H1 (cell line): ENCODE data around the gene CANT1. TPM values are rescaled to one million over a fixed set of nuclear protein-coding genes. Genes with fewer than 3 reads are reported as not detected.

Source experiments
- CTCF ChIA-PET: fragments of 300-600 bp; sonication (Branson Sonifier 250); formaldehyde crosslinking; loops from one replicate; lab custom pipeline; 2021; ENCODE audit not compliant: partially characterized antibody; lab: Charles Lee
- POLR2A ChIA-PET: fragments of 300-600 bp; sonication (Branson Sonifier 250); formaldehyde crosslinking; loops from one replicate; lab custom pipeline; 2021; ENCODE audit warnings: inconsistent platforms; ENCODE audit not compliant: partially characterized antibody; lab: Charles Lee
- DNase-seq, 2 experiments: peaks; one replicate each; pipeline versions ENCODE4 v3.0.0 to v3.0.0-alpha.2; 2010 to 2022; ENCODE audit warnings: low spot score in 2 of 2, low read depth in 1 of 2, mixed read lengths in 1 of 2
- FAIRE-seq: peaks from 2 replicates; lab custom pipeline; 2011; peaks lifted over from hg19 to GRCh38; lab: Jason Lieb, UNC
- H2AFZ ChIP-seq: 2 replicates; pipeline ENCODE4 v1.8.1; 2012; ENCODE audit warnings: low read length, inconsistent platforms
- H2AK5ac ChIP-seq: 2 replicates; pipeline ENCODE4 v1.6.1; 2013; ENCODE audit warnings: low read depth, low read length
- H2BK120ac ChIP-seq: replicated peaks from 2 replicates; pipeline ENCODE3; 2013; ENCODE audit warnings: low read depth, low read length, inconsistent platforms
- H2BK12ac ChIP-seq: 2 replicates; pipeline ENCODE4 v1.6.1; 2013; ENCODE audit warnings: low read depth, low read length
- H2BK15ac ChIP-seq: 2 replicates; pipeline ENCODE4 v1.6.1; 2013; ENCODE audit warnings: low read length
- H2BK20ac ChIP-seq: 2 replicates; pipeline ENCODE4 v1.6.1; 2013; ENCODE audit warnings: low read length
- H2BK5ac ChIP-seq: 2 replicates; pipeline ENCODE4 v1.6.1; 2013; ENCODE audit warnings: low read depth, low read length
- H3K14ac ChIP-seq: 2 replicates; pipeline ENCODE4 v1.6.1; 2013; ENCODE audit warnings: inconsistent platforms; ENCODE audit not compliant: insufficient read length
- H3K18ac ChIP-seq: 2 replicates; pipeline ENCODE4 v1.6.1; 2013; ENCODE audit warnings: low read length; ENCODE audit errors: extremely low read depth
- H3K23ac ChIP-seq: 2 replicates; pipeline ENCODE4 v1.6.1; 2013; ENCODE audit warnings: inconsistent platforms; ENCODE audit not compliant: insufficient read length
- H3K23me2 ChIP-seq: 2 replicates; pipeline ENCODE4 v1.6.1; 2013; ENCODE audit warnings: low read depth, low read length
- H3K27ac ChIP-seq: 2 replicates; pipeline ENCODE4 v1.6.1; 2011; ENCODE audit warnings: low read depth, low read length, inconsistent platforms
- H3K27me3 ChIP-seq, 4 experiments: replicated peaks in 1 of 4; 1 replicate in 1 of 4; 2 replicates in 3 of 4; pipeline versions ENCODE4 v1.6.1 to v1.8.1; 2011 to 2013; ENCODE audit warnings: low read length in 3 of 4, mild to moderate bottlenecking in 3 of 4, inconsistent platforms in 2 of 4, mixed read lengths in 2 of 4, moderate library complexity in 1 of 4; ENCODE audit not compliant: control insufficient read depth in 3 of 4, insufficient read depth in 3 of 4; ENCODE audit errors: extremely low read depth in 1 of 4
- H3K36me3 ChIP-seq, 4 experiments: 2 replicates each; pipeline versions ENCODE4 v1.6.1 to v1.8.1; 2011 to 2013; ENCODE audit warnings: mild to moderate bottlenecking in 4 of 4, low read length in 3 of 4, moderate library complexity in 2 of 4, control low read depth in 1 of 4, inconsistent platforms in 1 of 4; ENCODE audit not compliant: insufficient read depth in 4 of 4, control insufficient read depth in 2 of 4
- H3K4ac ChIP-seq: replicated peaks from 2 replicates; pipeline ENCODE3; 2013; ENCODE audit warnings: low read length, low read depth, mixed read lengths, inconsistent platforms; ENCODE audit not compliant: insufficient read length
- H3K4me1 ChIP-seq, 4 experiments: replicated peaks in 1 of 4; 1 replicate in 1 of 4; 2 replicates in 3 of 4; pipeline versions ENCODE4 v1.6.1 to v1.8.1; 2011 to 2013; ENCODE audit warnings: low read length in 3 of 4, inconsistent platforms in 2 of 4, mixed read lengths in 1 of 4; ENCODE audit not compliant: insufficient read depth in 4 of 4, control insufficient read depth in 3 of 4
- H3K4me2 ChIP-seq, 2 experiments: 2 replicates each; pipeline versions ENCODE4 v1.6.1 to v1.8.1; 2011 to 2013; ENCODE audit warnings: low read depth in 2 of 2, low read length in 2 of 2, control low read depth in 1 of 2, inconsistent platforms in 1 of 2, mild to moderate bottlenecking in 1 of 2; ENCODE audit not compliant: insufficient read depth in 1 of 2
- H3K4me3 ChIP-seq, 4 experiments: fragments of 200-600, 300-600 bp in 1 of 4; sonication (generic), shearing (Covaris generic), sonication (Bioruptor Twin) in 1 of 4; 2 replicates each; pipeline versions ENCODE4 v1.5.1 to v1.8.1; 2011 to 2016; ENCODE audit warnings: low read length in 4 of 4, low read depth in 3 of 4, control low read depth in 2 of 4, inconsistent platforms in 2 of 4, mild to moderate bottlenecking in 2 of 4, mixed read lengths in 1 of 4, moderate library complexity in 1 of 4; ENCODE audit not compliant: insufficient read depth in 2 of 4; ENCODE audit errors: extremely low read depth in 1 of 4
- H3K56ac ChIP-seq: replicated peaks from 2 replicates; pipeline ENCODE3; 2013; ENCODE audit warnings: low read depth, mild to moderate bottlenecking, mixed read lengths, low read length, inconsistent platforms; ENCODE audit not compliant: insufficient read length
- H3K79me1 ChIP-seq: 2 replicates; pipeline ENCODE4 v1.6.1; 2013; ENCODE audit warnings: low read depth, low read length, control low read depth
- H3K79me2 ChIP-seq, 2 experiments: 2 replicates each; pipeline versions ENCODE4 v1.6.1 to v1.8.1; 2012 to 2013; ENCODE audit warnings: low read length in 2 of 2, mild to moderate bottlenecking in 2 of 2, inconsistent platforms in 1 of 2; ENCODE audit not compliant: insufficient read depth in 2 of 2, control insufficient read depth in 1 of 2
- H3K9ac ChIP-seq, 4 experiments: replicated peaks in 1 of 4; 1 replicate in 1 of 4; 2 replicates in 3 of 4; pipeline versions ENCODE4 v1.6.1 to v1.8.1; 2011 to 2013; ENCODE audit warnings: low read depth in 3 of 4, low read length in 3 of 4, control low read depth in 2 of 4, mild to moderate bottlenecking in 2 of 4, moderate library complexity in 2 of 4, inconsistent platforms in 1 of 4; ENCODE audit errors: extremely low read depth in 1 of 4
- H3K9me3 ChIP-seq, 2 experiments: 2 replicates each; pipeline versions ENCODE4 v1.6.1 to v1.8.1; 2012 to 2013; ENCODE audit warnings: mild to moderate bottlenecking in 2 of 2, moderate library complexity in 2 of 2, control low read depth in 1 of 2, inconsistent platforms in 1 of 2, low read depth in 1 of 2, low read length in 1 of 2, mixed read lengths in 1 of 2; ENCODE audit not compliant: insufficient read depth in 2 of 2
- H4K20me1 ChIP-seq, 2 experiments: replicated peaks in 1 of 2; 2 replicates each; pipeline versions ENCODE3 to v1.8.1; 2011 to 2013; ENCODE audit warnings: inconsistent platforms in 2 of 2, low read length in 2 of 2, mild to moderate bottlenecking in 1 of 2; ENCODE audit not compliant: insufficient read depth in 2 of 2, control insufficient read depth in 1 of 2
- H4K5ac ChIP-seq: 2 replicates; pipeline ENCODE4 v1.6.1; 2013; ENCODE audit warnings: low read length, low read depth, mixed read lengths, inconsistent platforms; ENCODE audit not compliant: insufficient read length
- H4K8ac ChIP-seq: 2 replicates; pipeline ENCODE4 v1.8.0; 2013; ENCODE audit warnings: mild to moderate bottlenecking, moderate library complexity, low read length, inconsistent platforms; ENCODE audit not compliant: insufficient read depth; ENCODE audit errors: extremely low read depth
- H4K91ac ChIP-seq: replicated peaks from 2 replicates; pipeline ENCODE3; 2013; ENCODE audit warnings: low read length, mixed read lengths, inconsistent platforms; ENCODE audit not compliant: insufficient read length
- RNF2 ChIP-seq: fragments of 200-900, 300-1000 bp; sonication (generic); IDR thresholded peaks from 2 replicates; pipeline ENCODE4 v1.7.1; 2016; ENCODE audit warnings: borderline replicate concordance, low read depth, mild to moderate bottlenecking, antibody characterized with exemption, low read length; ENCODE audit not compliant: poor library complexity, severe bottlenecking; ENCODE audit errors: missing control alignments
- SP2 ChIP-seq: IDR thresholded peaks from 2 replicates; pipeline ENCODE4 v1.6.1; 2012; ENCODE audit warnings: mild to moderate bottlenecking, low read length, inconsistent platforms
- WGBS, 2 experiments: shearing (Covaris generic) in 1 of 2; methylation state at CpG; one replicate each; pipeline versions ENCODE4 v1.1.6 to v1.1.7; 2013 to 2015; ENCODE audit warnings: low lambda C conversion rate in 2 of 2, mixed read lengths in 2 of 2, inconsistent platforms in 1 of 2, low coverage in 1 of 2, missing lambda C conversion rate in 1 of 2; ENCODE audit not compliant: insufficient replicate concordance in 2 of 2, insufficient coverage in 1 of 2, insufficient read length in 1 of 2; ENCODE audit errors: extremely low coverage in 1 of 2, missing lambda C conversion rate in 1 of 2; 5-methylcytosine and 5-hydroxymethylcytosine counted together
- polyA plus RNA-seq, 7 experiments: library from polyadenylated mRNA; depleted of rRNA in 3 of 7; stranded (reverse) in 5 of 7; unstranded in 2 of 7; fragments of >200 nt in 5 of 7; fragments of 200-250 nt in 2 of 7; gene quantifications; 1 replicate in 5 of 7; 2 replicates in 1 of 7; 4 replicates in 1 of 7; pipeline versions ENCODE4 v1.2.1 to v1.2.3, GENCODE V29; 2011 to 2013; ENCODE audit warnings: missing spikeins in 2 of 7, mixed read lengths in 2 of 7
- total RNA-seq: library from RNA; stranded (reverse); fragmentation: NEBNext Ultra II Directional; extraction: Animal tissue kit (Norgen Biotek cat#: 25700); gene quantifications from 2 replicates; pipeline ENCODE4 v1.2.1, GENCODE V29; 2021
- TF ChIP-seq, protein P1 (sequence below): IDR thresholded peaks from 2 replicates; pipeline ENCODE4 v1.6.1; 2012; ENCODE audit warnings: inconsistent platforms

CANT1 gene
- total and polyA plus RNA-seq, 2 of the 8 experiments (the other 6 are each of a cell fraction or from before 2014, with no cell fraction given) = 23.0 to 32.6 TPM

DNA sequence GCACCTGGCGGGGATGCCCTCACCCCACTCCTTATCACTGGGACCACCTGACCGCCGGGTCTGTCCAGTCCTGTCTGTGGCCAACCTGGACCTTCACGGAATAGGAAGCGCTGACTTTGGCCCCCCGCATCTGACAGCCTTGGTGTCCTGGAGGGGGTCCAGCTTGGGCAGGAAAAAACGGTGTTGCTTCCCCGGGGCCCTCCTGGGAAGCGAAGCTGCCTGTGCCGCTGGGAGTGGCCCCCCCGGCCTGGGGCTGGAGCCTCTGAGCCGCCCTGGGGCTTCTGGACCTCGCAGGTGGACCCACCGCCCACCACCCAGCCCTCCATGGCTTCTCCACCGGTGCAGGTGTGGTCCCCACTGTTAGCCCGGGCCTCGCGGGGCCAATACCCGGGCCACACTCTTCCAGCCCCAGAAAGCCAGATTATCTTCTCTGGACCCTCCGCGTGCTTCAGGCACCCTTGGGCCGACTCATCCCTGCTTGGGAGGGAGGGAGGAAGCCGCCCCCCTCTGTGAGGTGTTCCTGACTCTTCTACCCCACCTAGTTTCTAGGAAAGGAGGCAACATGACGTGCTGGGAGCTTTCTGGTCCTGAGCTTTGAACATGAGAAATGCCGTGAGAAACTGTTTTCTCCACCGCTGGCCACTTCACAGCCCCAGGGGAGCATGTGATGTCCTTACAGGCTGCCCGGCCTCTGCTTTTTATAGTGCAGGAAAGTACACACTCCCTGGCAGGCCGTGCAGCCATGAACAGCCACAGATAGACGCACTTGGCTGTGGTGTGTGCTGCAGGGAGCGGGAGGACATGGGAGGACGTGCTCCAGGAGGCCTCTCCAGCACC is 15.6 kb upstream of the CANT1 start:
- Histone ChIP-seq H4K20me1 (peaks cover 0 to 2% of the 10 kb centered on the region in 2 experiments), H4K91ac (no peak overlapping the region), H2BK120ac (no peak overlapping the region), H3K4me1 (peaks cover 3 to 7% (median 6%) of the 10 kb centered on the region in 4 experiments; a peak in 4 of 7 replicates), H3K4me2 (peak overlapping the region; percentile 75 to 85), H3K79me1 (no peaks in the 10 kb centered on the region), H3K9me3 (no peaks in the 10 kb centered on the region), H2AFZ (0 out of 2 replicates have a peak overlapping the region, but pooled peaks have one; percentile 35), H4K8ac (peak overlapping the region; percentile 68; the same call in 1 of the 2 replicates), H3K23me2 (peaks cover 9% of the 10 kb centered on the region; the same call in 1 of the 2 replicates), H3K9ac (no peak overlapping the region), H3K56ac (no peak overlapping the region), H3K18ac (no peak overlapping the region), H3K79me2 (no peaks in the 10 kb centered on the region), H3K4me3 (peak overlapping the region; percentile 57 to 70 (median 62)), H2AK5ac (no peak overlapping the region), H3K36me3 (no peaks in the 10 kb centered on the region), H3K23ac (no peak overlapping the region), H2BK15ac (0 out of 2 replicates have a peak overlapping the region, but pooled peaks have one; percentile 46), H3K27ac (no peak overlapping the region), H3K4ac (no peak overlapping the region), H3K27me3 (peaks cover 18 to 82% (median 67%) of the 10 kb centered on the region in 4 experiments), H2BK20ac (no peak overlapping the region), H2BK12ac (0 out of 2 replicates have a peak overlapping the region, but pooled peaks have one; percentile 9), H4K5ac (no peak overlapping the region), H3K14ac (no peak overlapping the region), H2BK5ac (no peak overlapping the region)
- no peak for FAIRE-seq
- ChIA-PET CTCF (interaction anchor here (1.1 to 6.3 kb wide), 6 partner anchors 10 to 58 kb away, joined by 3 to 55 read pairs (median 5); no protein-coding TSS in a partner anchor), POLR2A (interaction anchor here (0.6 kb wide), 1 partner anchor 356 kb away, joined by 3 read pairs; no protein-coding TSS in a partner anchor)
- 77% methylated on average over 29 of the region's 31 CpGs; no CpG with 5 or more reads in 1 of the 2 experiments for WGBS, 2 experiments
- DNase-seq = no peak
- TF ChIP-seq, protein P1, sequence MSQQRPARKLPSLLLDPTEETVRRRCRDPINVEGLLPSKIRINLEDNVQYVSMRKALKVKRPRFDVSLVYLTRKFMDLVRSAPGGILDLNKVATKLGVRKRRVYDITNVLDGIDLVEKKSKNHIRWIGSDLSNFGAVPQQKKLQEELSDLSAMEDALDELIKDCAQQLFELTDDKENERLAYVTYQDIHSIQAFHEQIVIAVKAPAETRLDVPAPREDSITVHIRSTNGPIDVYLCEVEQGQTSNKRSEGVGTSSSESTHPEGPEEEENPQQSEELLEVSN = no peak
- TF ChIP-seq SP2 = no peak
- peak; percentile 23 for TF ChIP-seq RNF2
